PC-3 (cell line): ENCODE results near the gene FIP1L1. TPM values are rescaled to one million over a fixed set of nuclear protein-coding genes. Genes with fewer than 3 reads are reported as not detected.

Experiments used
- ATAC-seq: fragments of 200-7000 bp; cut with Tn5 transposase; 2 replicates; pipeline ENCODE4 v1.9.1; 2020; ENCODE audit warnings: mild to moderate bottlenecking, moderate library complexity
- BruUV-seq: library from RNA; stranded (reverse); fragments of 400-500 nt; replicated peaks from 2 replicates; lab custom pipeline; 2021; lab: Mats Ljungman, UMichigan
- CTCF ChIA-PET: fragments of 300-600 bp; sonication (Branson Sonifier 250); formaldehyde crosslinking; loops from one replicate; lab custom pipeline; 2022; ENCODE audit warnings: antibody characterized with exemption; lab: Charles Lee
- POLR2A ChIA-PET: fragments of 300-600 bp; sonication (Branson Sonifier 250); formaldehyde crosslinking; loops from one replicate; lab custom pipeline; 2022; ENCODE audit warnings: antibody characterized with exemption; ENCODE audit not compliant: unreplicated experiment; lab: Charles Lee
- DNase-seq: peaks from one replicate; pipeline ENCODE4 v3.0.0-alpha.2; 2015
- H2AFZ ChIP-seq: fragments of 300-600 bp; sonication (generic); 2 replicates; pipeline ENCODE4 v1.6.0; 2016; ENCODE audit warnings: antibody characterized with exemption, low read length
- H3F3A ChIP-seq: fragments of 300-600 bp; sonication (generic); one replicate; pipeline ENCODE4 v1.6.0; 2017; ENCODE audit warnings: antibody characterized with exemption, low read length, control low read depth, mild to moderate bottlenecking; ENCODE audit not compliant: unreplicated experiment
- H3K27ac ChIP-seq: fragments of 300-600 bp; sonication (generic); 2 replicates; pipeline ENCODE4 v1.5.1; 2016; ENCODE audit warnings: mild to moderate bottlenecking, low read length
- H3K27me3 ChIP-seq: fragments of 300-600 bp; sonication (generic); 2 replicates; pipeline ENCODE4 v1.6.1; 2016; ENCODE audit warnings: low read length, mixed read lengths
- H3K36me3 ChIP-seq: fragments of 300-600 bp; sonication (generic); 2 replicates; pipeline ENCODE4 v1.6.1; 2016; ENCODE audit warnings: low read depth, mixed run types, low read length, mixed read lengths
- H3K4me1 ChIP-seq: fragments of 300-600 bp; sonication (generic); 2 replicates; pipeline ENCODE4 v1.5.1; 2016; ENCODE audit warnings: low read length; ENCODE audit not compliant: insufficient read depth
- H3K4me2 ChIP-seq: fragments of 300-600 bp; sonication (generic); 2 replicates; pipeline ENCODE4 v1.6.0; 2016; ENCODE audit warnings: low read length
- H3K4me3 ChIP-seq: fragments of 300-600 bp; sonication (generic); 2 replicates; pipeline ENCODE4 v1.5.1; 2016; ENCODE audit warnings: mild to moderate bottlenecking, low read length, mixed read lengths
- H3K79me2 ChIP-seq: fragments of 300-600 bp; sonication (generic); 2 replicates; pipeline ENCODE4 v1.6.1; 2017; ENCODE audit warnings: low read length, mixed read lengths
- H3K9ac ChIP-seq: fragments of 300-600 bp; sonication (generic); 2 replicates; pipeline ENCODE4 v1.6.0; 2016; ENCODE audit warnings: mild to moderate bottlenecking, low read length
- H3K9me2 ChIP-seq: fragments of 300-600 bp; sonication (generic); replicated peaks from 2 replicates; pipeline ENCODE4 v1.6.1; 2016; ENCODE audit warnings: mixed run types, low read length, mixed read lengths
- H3K9me3 ChIP-seq: fragments of 300-600 bp; sonication (generic); 2 replicates; pipeline ENCODE4 v1.6.1; 2016; ENCODE audit warnings: low read length, mixed read lengths
- H4K20me1 ChIP-seq: fragments of 300-600 bp; sonication (generic); 2 replicates; pipeline ENCODE4 v1.6.1; 2016; ENCODE audit warnings: low read length, mixed read lengths
- EZH2 ChIP-seq: fragments of 300-600 bp; sonication (generic); IDR thresholded peaks from one replicate; pipeline ENCODE4 v1.6.1; 2017; ENCODE audit warnings: antibody characterized with exemption, mild to moderate bottlenecking, low read length; ENCODE audit not compliant: unreplicated experiment
- EZH2phosphoT487 ChIP-seq: fragments of 300-600 bp; sonication (generic); IDR thresholded peaks from 2 replicates; pipeline ENCODE4 v1.6.1; 2018; ENCODE audit warnings: mild to moderate bottlenecking, antibody characterized with exemption, low read length, borderline replicate concordance
- intact Hi-C: fragments of 100-400 bp; cut with micrococcal nuclease; formaldehyde crosslinking; loops from 2 replicates; pipeline ENCODE4 v1.9.0; 2023
- total RNA-seq: library from RNA; depleted of rRNA; stranded (reverse); fragments of >200 nt; gene quantifications from 2 replicates; pipeline ENCODE4 v1.2.3, GENCODE V29; 2014
- TF ChIP-seq, protein P1 (sequence below): fragments of 300-600 bp; sonication (generic); conservative IDR thresholded peaks from 2 replicates; pipeline ENCODE4 v1.5.1; 2017; ENCODE audit warnings: antibody characterized with exemption, low read depth, mild to moderate bottlenecking, low read length

FIP1L1 gene
- total RNA-seq, 1 experiment from 2014 or later, result 76.1 TPM

- Histone ChIP-seq H3K9ac (no peak overlapping the region), H3K79me2 (no peaks in the 10 kb centered on the region), H3K36me3 (no peaks in the 10 kb centered on the region), H3K27me3 (no peaks in the 10 kb centered on the region), H3K27ac (no peak overlapping the region), H3F3A (no peaks in the 10 kb centered on the region), H2AFZ (no peak overlapping the region), H3K9me2 (no peaks in the 10 kb centered on the region), H3K9me3 (no peaks in the 10 kb centered on the region), H3K4me2 (no peak overlapping the region), H4K20me1 (no peaks in the 10 kb centered on the region), H3K4me1 (peaks cover 8% of the 10 kb centered on the region; the same call in 1 of the 2 replicates), H3K4me3 (no peak overlapping the region)
- POLR2A ChIA-PET, result no interaction called here
- DNase-seq (no peak), ATAC-seq (no peak)
- intact Hi-C loops, result loop anchor here (10.0 kb wide), 1 partner anchor 304 kb away; no protein-coding TSS in a partner anchor
- BruUV-seq, result no TSS peak
- CTCF ChIA-PET, result interaction anchor here (0.7 kb wide), 1 partner anchor 733 kb away, joined by 7 read pairs; no protein-coding TSS in a partner anchor
- TF ChIP-seq EZH2, result no peak
- TF ChIP-seq, protein P1, sequence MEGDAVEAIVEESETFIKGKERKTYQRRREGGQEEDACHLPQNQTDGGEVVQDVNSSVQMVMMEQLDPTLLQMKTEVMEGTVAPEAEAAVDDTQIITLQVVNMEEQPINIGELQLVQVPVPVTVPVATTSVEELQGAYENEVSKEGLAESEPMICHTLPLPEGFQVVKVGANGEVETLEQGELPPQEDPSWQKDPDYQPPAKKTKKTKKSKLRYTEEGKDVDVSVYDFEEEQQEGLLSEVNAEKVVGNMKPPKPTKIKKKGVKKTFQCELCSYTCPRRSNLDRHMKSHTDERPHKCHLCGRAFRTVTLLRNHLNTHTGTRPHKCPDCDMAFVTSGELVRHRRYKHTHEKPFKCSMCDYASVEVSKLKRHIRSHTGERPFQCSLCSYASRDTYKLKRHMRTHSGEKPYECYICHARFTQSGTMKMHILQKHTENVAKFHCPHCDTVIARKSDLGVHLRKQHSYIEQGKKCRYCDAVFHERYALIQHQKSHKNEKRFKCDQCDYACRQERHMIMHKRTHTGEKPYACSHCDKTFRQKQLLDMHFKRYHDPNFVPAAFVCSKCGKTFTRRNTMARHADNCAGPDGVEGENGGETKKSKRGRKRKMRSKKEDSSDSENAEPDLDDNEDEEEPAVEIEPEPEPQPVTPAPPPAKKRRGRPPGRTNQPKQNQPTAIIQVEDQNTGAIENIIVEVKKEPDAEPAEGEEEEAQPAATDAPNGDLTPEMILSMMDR, result no peak
- no peak for TF ChIP-seq EZH2phosphoT487
Observed at GRCh38 chr4:53500546-53500945, 123.1 kb downstream of the FIP1L1 start.

GRCh38 chr4:53501561-53501960 lies 124.1 kb downstream of the FIP1L1 start:
- H3K9me2 ChIP-seq, result no peaks in the 10 kb centered on the region
- H3F3A ChIP-seq, result no peaks in the 10 kb centered on the region
- H3K79me2 ChIP-seq, result no peaks in the 10 kb centered on the region
- DNase-seq, result no peak
- H3K4me2 ChIP-seq, result no peak overlapping the region
- no peak for ATAC-seq
- no peak overlapping the region for H2AFZ ChIP-seq
- H4K20me1 ChIP-seq, result no peaks in the 10 kb centered on the region
- H3K4me1 ChIP-seq, result peaks cover 8% of the 10 kb centered on the region; the same call in 1 of the 2 replicates
- no peak overlapping the region for H3K27ac ChIP-seq
- CTCF ChIA-PET, result no interaction called here
- no TSS peak for BruUV-seq
- POLR2A ChIA-PET, result no interaction called here
- intact Hi-C loops, result loop anchor here (10.0 kb wide), 1 partner anchor 303 kb away; no protein-coding TSS in a partner anchor
- H3K9ac ChIP-seq, result no peak overlapping the region
- H3K36me3 ChIP-seq, result no peaks in the 10 kb centered on the region
- H3K4me3 ChIP-seq, result no peak overlapping the region
- no peaks in the 10 kb centered on the region for H3K27me3 ChIP-seq
- TF ChIP-seq, protein P1, result no peak
- no peak for TF ChIP-seq EZH2
- TF ChIP-seq EZH2phosphoT487, result no peak
- H3K9me3 ChIP-seq, result no peaks in the 10 kb centered on the region

DNA sequence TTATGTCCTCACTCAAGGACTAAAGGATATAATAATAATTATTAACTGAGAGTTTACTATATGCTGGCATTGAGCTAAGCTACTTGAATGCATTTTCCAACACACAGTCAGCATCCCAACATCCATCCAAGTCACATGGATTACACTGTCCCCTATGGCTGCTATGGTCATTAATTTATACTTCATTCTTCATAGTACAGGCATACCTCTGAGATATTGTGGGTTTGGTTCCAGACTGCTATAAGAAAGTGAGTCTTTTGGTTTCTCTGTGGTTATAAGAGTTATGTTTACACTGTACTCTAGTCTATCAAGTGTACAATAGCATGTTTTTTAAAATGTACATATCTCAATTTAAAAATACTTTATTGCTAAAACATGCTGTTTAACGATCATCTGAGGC lies 124.7 kb downstream of the FIP1L1 start:
- ChIA-PET POLR2A (no interaction called here), CTCF (no interaction called here)
- no peak overlapping the region for H3K9ac ChIP-seq
- ATAC-seq (no peak), DNase-seq (no peak)
- H3K36me3 ChIP-seq, result no peaks in the 10 kb centered on the region
- H3K9me2 ChIP-seq, result no peaks in the 10 kb centered on the region
- intact Hi-C loops, result loop anchor here (10.0 kb wide), 1 partner anchor 303 kb away; no protein-coding TSS in a partner anchor
- H3K27ac ChIP-seq, result no peak overlapping the region
- H3K27me3 ChIP-seq, result no peaks in the 10 kb centered on the region
- no peaks in the 10 kb centered on the region for H3K9me3 ChIP-seq
- BruUV-seq, result no TSS peak
- H3K4me2 ChIP-seq, result no peak overlapping the region
- no peaks in the 10 kb centered on the region for H3F3A ChIP-seq
- H3K4me1 ChIP-seq, result peaks cover 8% of the 10 kb centered on the region; the same call in 1 of the 2 replicates
- no peaks in the 10 kb centered on the region for H3K79me2 ChIP-seq
- H3K4me3 ChIP-seq, result no peak overlapping the region
- TF ChIP-seq EZH2 (no peak), EZH2phosphoT487 (no peak)
- TF ChIP-seq, protein P1, result no peak
- no peak overlapping the region for H2AFZ ChIP-seq
- H4K20me1 ChIP-seq, result no peaks in the 10 kb centered on the region
